DOHH2 (cell line): ENCODE results near the gene FAM131A.

ENCODE experiments used
- H3F3A ChIP-seq: fragments of 200-600 bp; sonication (generic), shearing (Covaris generic); 2 replicates; pipeline ENCODE4 v1.6.0; 2016; ENCODE audit warnings: antibody characterized with exemption, mild to moderate bottlenecking; ENCODE audit not compliant: control insufficient read depth, insufficient read depth
- H3K27ac ChIP-seq: fragments of 200-600 bp; sonication (generic); 2 replicates; pipeline ENCODE4 v1.5.1; 2014; ENCODE audit warnings: low read depth, mild to moderate bottlenecking, low read length, moderate library complexity
- H3K27me3 ChIP-seq: fragments of 200-600 bp; sonication (generic); 2 replicates; pipeline ENCODE4 v1.6.1; 2014; ENCODE audit warnings: mild to moderate bottlenecking, low read length, mixed read lengths; ENCODE audit not compliant: control insufficient read depth
- H3K36me3 ChIP-seq: fragments of 200-600 bp; sonication (generic); 2 replicates; pipeline ENCODE4 v1.6.1; 2014; ENCODE audit warnings: mild to moderate bottlenecking, low read length, moderate library complexity, mixed read lengths; ENCODE audit not compliant: control insufficient read depth
- H3K4me1 ChIP-seq: fragments of 200-600 bp; sonication (generic); 2 replicates; pipeline ENCODE4 v1.6.1; 2014; ENCODE audit warnings: mild to moderate bottlenecking, low read length, mixed read lengths; ENCODE audit not compliant: control insufficient read depth
- H3K4me2 ChIP-seq: fragments of 200-600 bp; sonication (generic); 2 replicates; pipeline ENCODE4 v1.6.0; 2014; ENCODE audit warnings: mild to moderate bottlenecking, low read length, moderate library complexity
- H3K4me3 ChIP-seq: fragments of 200-600 bp; sonication (generic); 2 replicates; pipeline ENCODE4 v1.5.1; 2014; ENCODE audit warnings: mild to moderate bottlenecking, low read length, mixed read lengths
- H3K79me2 ChIP-seq: fragments of 200-600 bp; sonication (generic); 2 replicates; pipeline ENCODE4 v1.6.1; 2014; ENCODE audit warnings: mild to moderate bottlenecking, low read length, mixed read lengths; ENCODE audit not compliant: control insufficient read depth
- H3K9me2 ChIP-seq: fragments of 200-600 bp; sonication (generic); replicated peaks from 2 replicates; pipeline ENCODE4 v1.6.1; 2014; ENCODE audit warnings: mild to moderate bottlenecking, low read length, mixed read lengths; ENCODE audit not compliant: control insufficient read depth
- H3K9me3 ChIP-seq: fragments of 200-600 bp; sonication (generic); 2 replicates; pipeline ENCODE4 v1.6.1; 2014; ENCODE audit warnings: antibody characterized with exemption, low read length, mixed read lengths; ENCODE audit not compliant: control insufficient read depth, insufficient read depth
- H4K20me1 ChIP-seq: fragments of 200-600 bp; sonication (generic); 2 replicates; pipeline ENCODE4 v1.6.0; 2014; ENCODE audit warnings: low read depth, mild to moderate bottlenecking, antibody characterized with exemption, low read length, moderate library complexity; ENCODE audit not compliant: control insufficient read depth, insufficient read depth
- EZH2phosphoT487 ChIP-seq: fragments of 200-600 bp; sonication (generic); IDR thresholded peaks from 2 replicates; pipeline ENCODE4 v1.6.1; 2017; ENCODE audit warnings: borderline replicate concordance, mild to moderate bottlenecking, antibody characterized with exemption, low read length, moderate library complexity, mixed read lengths
- TF ChIP-seq, protein P1 (sequence below): fragments of 200-600 bp; sonication (generic); IDR thresholded peaks from one replicate; pipeline ENCODE4 v1.5.1; 2014; ENCODE audit warnings: antibody characterized with exemption, mild to moderate bottlenecking, low read depth, low read length; ENCODE audit not compliant: poor library complexity, severe bottlenecking

The FAM131A gene, protein sequence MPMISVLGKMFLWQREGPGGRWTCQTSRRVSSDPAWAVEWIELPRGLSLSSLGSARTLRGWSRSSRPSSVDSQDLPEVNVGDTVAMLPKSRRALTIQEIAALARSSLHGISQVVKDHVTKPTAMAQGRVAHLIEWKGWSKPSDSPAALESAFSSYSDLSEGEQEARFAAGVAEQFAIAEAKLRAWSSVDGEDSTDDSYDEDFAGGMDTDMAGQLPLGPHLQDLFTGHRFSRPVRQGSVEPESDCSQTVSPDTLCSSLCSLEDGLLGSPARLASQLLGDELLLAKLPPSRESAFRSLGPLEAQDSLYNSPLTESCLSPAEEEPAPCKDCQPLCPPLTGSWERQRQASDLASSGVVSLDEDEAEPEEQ

DNA sequence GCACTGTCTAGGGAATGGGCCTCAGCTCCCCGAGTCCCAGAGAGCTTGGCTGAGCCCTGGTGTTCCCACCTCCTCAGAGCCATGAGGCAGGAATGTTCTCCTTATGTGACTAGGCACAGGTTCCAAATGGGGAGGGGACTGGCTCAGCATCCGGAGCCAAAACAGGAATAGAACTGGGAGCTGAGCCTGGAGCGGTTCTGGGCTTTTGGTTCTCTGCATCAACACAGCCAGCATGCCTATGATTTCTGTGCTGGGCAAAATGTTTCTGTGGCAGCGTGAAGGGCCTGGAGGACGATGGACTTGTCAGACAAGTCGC is at the start of gene FAM131A:
Gene FAM131A, plus strand, starts transcription at position 202 of the 316 bp plus-strand sequence. Its CDS starts 31 bp downstream, at position 233.
- Histone ChIP-seq H3K9me3 (no peaks in the 10 kb centered on the region), H3K4me2 (peak within 1 kb of the TSS; percentile 79), H3K4me1 (peaks cover 22% of the 10 kb centered on the region), H3K9me2 (no peaks in the 10 kb centered on the region), H3F3A (peaks cover 36% of the 10 kb centered on the region), H4K20me1 (peaks cover 13% of the 10 kb centered on the region), H3K79me2 (no peaks in the 10 kb centered on the region), H3K4me3 (peak within 1 kb of the TSS; percentile 72), H3K27ac (no peak within 1 kb of the TSS), H3K27me3 (peaks cover 3% of the 10 kb centered on the region; the same call in 1 of the 2 replicates), H3K36me3 (peaks cover 33% of the 10 kb centered on the region)
- TF ChIP-seq EZH2phosphoT487: no peak
- TF ChIP-seq, protein P1, sequence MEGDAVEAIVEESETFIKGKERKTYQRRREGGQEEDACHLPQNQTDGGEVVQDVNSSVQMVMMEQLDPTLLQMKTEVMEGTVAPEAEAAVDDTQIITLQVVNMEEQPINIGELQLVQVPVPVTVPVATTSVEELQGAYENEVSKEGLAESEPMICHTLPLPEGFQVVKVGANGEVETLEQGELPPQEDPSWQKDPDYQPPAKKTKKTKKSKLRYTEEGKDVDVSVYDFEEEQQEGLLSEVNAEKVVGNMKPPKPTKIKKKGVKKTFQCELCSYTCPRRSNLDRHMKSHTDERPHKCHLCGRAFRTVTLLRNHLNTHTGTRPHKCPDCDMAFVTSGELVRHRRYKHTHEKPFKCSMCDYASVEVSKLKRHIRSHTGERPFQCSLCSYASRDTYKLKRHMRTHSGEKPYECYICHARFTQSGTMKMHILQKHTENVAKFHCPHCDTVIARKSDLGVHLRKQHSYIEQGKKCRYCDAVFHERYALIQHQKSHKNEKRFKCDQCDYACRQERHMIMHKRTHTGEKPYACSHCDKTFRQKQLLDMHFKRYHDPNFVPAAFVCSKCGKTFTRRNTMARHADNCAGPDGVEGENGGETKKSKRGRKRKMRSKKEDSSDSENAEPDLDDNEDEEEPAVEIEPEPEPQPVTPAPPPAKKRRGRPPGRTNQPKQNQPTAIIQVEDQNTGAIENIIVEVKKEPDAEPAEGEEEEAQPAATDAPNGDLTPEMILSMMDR: no peak

DNA sequence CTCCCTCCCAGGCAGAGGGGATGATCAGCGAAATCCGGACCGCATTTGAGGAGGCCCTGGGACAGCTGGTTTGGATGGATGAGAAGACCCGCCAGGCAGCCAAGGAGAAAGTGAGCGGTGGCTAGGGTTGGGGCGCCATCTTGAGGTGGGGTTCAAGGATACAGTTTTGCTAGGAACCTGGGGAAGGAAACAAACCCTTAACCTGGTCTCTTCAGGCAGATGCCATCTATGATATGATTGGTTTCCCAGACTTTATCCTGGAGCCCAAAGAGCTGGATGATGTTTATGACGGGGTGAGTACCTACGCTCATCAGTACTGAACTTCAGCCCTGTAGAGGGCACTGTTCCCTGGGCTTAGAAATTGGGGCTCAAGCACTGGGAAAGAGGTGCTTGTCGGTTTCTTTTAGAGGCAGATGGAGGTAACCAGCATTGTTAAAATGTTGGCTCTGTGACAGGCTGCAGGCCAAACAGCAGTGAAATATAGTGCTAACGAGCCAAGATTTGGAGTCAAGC is 47.9 kb upstream of the FAM131A start:
- no peaks in the 10 kb centered on the region for H3K4me1 ChIP-seq
- H3K79me2 ChIP-seq: no peaks in the 10 kb centered on the region
- no peak overlapping the region for H3K4me2 ChIP-seq
- no peaks in the 10 kb centered on the region for H3F3A ChIP-seq
- H3K9me2 ChIP-seq: no peaks in the 10 kb centered on the region
- TF ChIP-seq, protein P1: peak; percentile 83
- TF ChIP-seq EZH2phosphoT487: no peak
- H3K9me3 ChIP-seq: no peaks in the 10 kb centered on the region
- H4K20me1 ChIP-seq: no peaks in the 10 kb centered on the region
- peaks cover 14% of the 10 kb centered on the region for H3K27me3 ChIP-seq
- no peaks in the 10 kb centered on the region for H3K36me3 ChIP-seq
- no peak overlapping the region for H3K4me3 ChIP-seq
- H3K27ac ChIP-seq: no peak overlapping the region

DNA sequence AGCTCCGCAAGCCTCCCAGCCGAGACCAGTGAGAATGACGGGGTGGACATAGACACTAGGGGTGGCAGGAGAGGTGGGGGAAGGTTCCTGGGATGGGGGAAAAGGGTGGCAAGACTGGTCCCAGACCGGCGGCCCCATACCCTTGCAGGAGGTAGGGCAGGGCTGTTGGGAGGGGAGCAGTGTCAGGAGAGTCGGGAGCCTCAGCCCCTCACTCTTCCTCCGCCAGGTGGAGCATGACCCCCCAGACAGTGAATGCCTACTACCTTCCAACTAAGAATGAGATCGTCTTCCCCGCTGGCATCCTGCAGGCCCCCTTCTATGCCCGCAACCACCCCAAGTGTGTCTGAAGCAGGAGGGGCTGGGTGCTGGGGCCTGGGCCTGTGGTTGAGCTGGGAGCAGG is 47.1 kb upstream of the FAM131A start:
- Histone ChIP-seq H3K4me1 (no peaks in the 10 kb centered on the region), H3K36me3 (no peaks in the 10 kb centered on the region), H3K9me3 (no peaks in the 10 kb centered on the region)

More for the DNA sequence above, 47.1 kb upstream of the FAM131A start:
- Histone ChIP-seq H4K20me1 (no peaks in the 10 kb centered on the region), H3K27ac (no peak overlapping the region), H3K9me2 (no peaks in the 10 kb centered on the region), H3K27me3 (peaks cover 12% of the 10 kb centered on the region), H3K79me2 (no peaks in the 10 kb centered on the region), H3K4me3 (no peak overlapping the region), H3K4me2 (no peak overlapping the region), H3F3A (no peaks in the 10 kb centered on the region)
- TF ChIP-seq, protein P1: no peak
